Right lobe of liver (tissue), 6 donors: ENCODE results near the gene TMC5. TPM values are rescaled to one million over a fixed set of nuclear protein-coding genes. Genes with fewer than 3 reads are reported as not detected.
A peak's percentile ranks its signal among the peaks of the same experiment; 100 is the strongest.
"Not testable (repeated sequence)": the region's sequence is repeated elsewhere in the genome, so short reads cannot be mapped to it uniquely, and the experiment has no call there.

ENCODE experiments used
- ATAC-seq, 4 donors: fragments of 200-7000 bp; cut with Tn5 transposase; one replicate each; pipeline ENCODE4 v1.9.1; 2020; ENCODE audit warnings: mild to moderate bottlenecking in 4 of 4, moderate library complexity in 4 of 4
- DNase-seq, 3 donors: peaks; one replicate each; pipeline ENCODE4 v3.0.0-alpha.2; 2020
- H3K27ac ChIP-seq, 3 donors: fragments of 200-600 bp; one replicate each; pipeline ENCODE4 v1.8.0; 2022
- H3K27me3 ChIP-seq, 2 donors: fragments of 200-600 bp; one replicate each; pipeline ENCODE4 v1.8.0; 2022
- H3K36me3 ChIP-seq, 4 donors: fragments of 200-600 bp; sonication (generic) in 1 of 4; one replicate each; pipeline versions ENCODE4 v1.5.1 to v1.8.0; 2017 to 2022; ENCODE audit warnings: control low read depth in 1 of 4
- H3K4me1 ChIP-seq, 4 donors: fragments of 200-600 bp; sonication (generic) in 1 of 4; one replicate each; pipeline versions ENCODE4 v1.5.1 to v1.8.0; 2017 to 2022; ENCODE audit warnings: control low read depth in 1 of 4
- H3K4me3 ChIP-seq, 3 donors: fragments of 200-600 bp; one replicate each; pipeline ENCODE4 v1.8.0; 2022
- H3K9me3 ChIP-seq, 4 donors: fragments of 200-600 bp; sonication (generic) in 1 of 4; one replicate each; pipeline versions ENCODE4 v1.5.1 to v1.8.0; 2017 to 2022; ENCODE audit warnings: control low read depth in 1 of 4
- CTCF ChIP-seq, 4 donors: fragments of 200-600 bp in 3 of 4; fragments of 450-650 bp in 1 of 4; IDR thresholded peaks; one replicate each; pipeline versions ENCODE4 v1.5.1 to v1.8.0; 2016 to 2022; ENCODE audit warnings: antibody characterized with exemption in 4 of 4, mild to moderate bottlenecking in 2 of 4
- POLR2A ChIP-seq: fragments of 450-650 bp; IDR thresholded peaks from one replicate; pipeline ENCODE4 v1.6.1; 2017; ENCODE audit warnings: antibody characterized with exemption, mild to moderate bottlenecking
- WGBS: methylation state at CpG from one replicate; pipeline ENCODE4 v1.1.6; 2018; ENCODE audit warnings: low coverage, low lambda C conversion rate; ENCODE audit not compliant: insufficient coverage; ENCODE audit errors: missing lambda C conversion rate; 5-methylcytosine and 5-hydroxymethylcytosine counted together
- intact Hi-C, 2 donors: fragments of 100-400 bp; cut with DNase I; formaldehyde crosslinking; loops; one replicate each; pipeline versions ENCODE4 v1.11.2 to v1.14.1; 2022
- total RNA-seq, 6 experiments: library from RNA; depleted of rRNA in 2 of 6; stranded (reverse); fragments of >200 nt in 2 of 6; fragmentation: NEBNext Ultra II Directional in 3 of 6; extraction: Animal tissue kit (Norgen Biotek cat#: 25700) in 3 of 6; gene quantifications; one replicate each; pipeline versions ENCODE4 v1.1.0 to v1.2.4, GENCODE V29; 2016 to 2023
- donor health status: DM: no; HTN: yes; CAD: no.
- donor health status: DM: no; HTN: no; CAD: no.
- donor health status: DM: no; HTN: no; CAD: no.
- donor health status: DM: no; HTN: yes; CAD: no.
- donor health status: DM: no; HTN: yes; CAD: no.

Gene TMC5
- total RNA-seq, 6 experiments from 2014 or later, result 0.43 to 3.4 (median 0.93) TPM; not detected in 1

DNA sequence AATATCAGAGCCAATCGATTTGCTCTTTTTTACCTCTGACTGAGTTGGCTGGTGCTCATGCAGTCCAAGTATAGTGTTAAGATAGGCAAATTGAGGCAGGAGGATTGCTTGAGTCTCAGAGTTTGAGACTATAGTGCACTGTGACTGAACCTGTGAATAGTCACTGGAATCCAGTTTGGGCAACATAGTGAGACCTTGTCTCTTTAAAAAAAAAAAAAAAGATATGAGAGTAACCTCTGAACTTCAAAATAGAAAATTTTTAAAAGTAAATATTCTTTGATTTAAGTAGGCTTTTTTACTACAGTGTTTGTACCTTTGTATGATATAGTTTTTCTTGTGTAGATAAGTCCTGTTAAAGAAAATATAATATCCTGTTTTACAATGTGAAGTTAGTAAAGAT, 109.5 kb downstream of the TMC5 start:
- 91% methylated on average over 1 of the region's 1 CpG for WGBS
- no peak for TF ChIP-seq CTCF (IDR thresholded peaks at IDR 0.05)
- no peak for TF ChIP-seq POLR2A

DNA sequence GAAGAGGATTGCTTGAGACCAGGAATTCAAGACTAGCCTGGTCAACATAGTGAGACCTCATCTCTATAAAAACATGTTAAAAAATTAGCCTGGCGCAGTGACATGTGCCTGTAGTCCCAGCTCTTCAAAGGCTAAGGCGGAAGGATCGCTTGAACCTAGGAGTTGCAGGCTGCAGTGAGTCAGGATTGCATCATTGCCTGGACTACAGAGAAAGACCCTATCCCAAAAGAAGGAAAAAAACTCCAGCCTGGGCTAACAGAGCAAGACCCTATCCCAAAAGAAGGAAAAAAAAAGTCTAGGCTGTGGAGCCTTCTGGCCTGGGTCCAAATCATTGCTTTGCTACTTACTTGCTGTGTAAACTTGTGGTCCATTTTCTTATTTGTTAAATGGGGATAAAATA, 111.0 kb downstream of the TMC5 start:
- no peak for ATAC-seq
- Histone ChIP-seq H3K4me3 (no peak overlapping the region), H3K27ac (no peak overlapping the region), H3K36me3 (peaks cover 0 to 12% (median 0%) of the 10 kb centered on the region in 4 donors), H3K27me3 (no peaks in the 10 kb centered on the region), H3K4me1 (no peaks in the 10 kb centered on the region), H3K9me3 (no peaks in the 10 kb centered on the region)
- WGBS, result 90% methylated on average over 2 of the region's 3 CpGs
- TF ChIP-seq CTCF (IDR thresholded peaks at IDR 0.05), result no peak
- TF ChIP-seq POLR2A, result no peak
- intact Hi-C loops, result no loop called here
- DNase-seq, result no peak

More for the DNA sequence above, 109.5 kb downstream of the TMC5 start:
- intact Hi-C loops, result no loop called here
- Histone ChIP-seq H3K27me3 (no peaks in the 10 kb centered on the region), H3K4me3 (no peak overlapping the region), H3K9me3 (no peaks in the 10 kb centered on the region), H3K4me1 (no peaks in the 10 kb centered on the region), H3K36me3 (peaks cover 0 to 2% (median 0%) of the 10 kb centered on the region in 4 donors), H3K27ac (no peak overlapping the region)
- DNase-seq (no peak), ATAC-seq (no peak)

GRCh38 chr16:19532601-19533000, 114.9 kb downstream of the TMC5 start:
- WGBS, result 100% methylated on average over 1 of the region's 1 CpG
- ATAC-seq (no peak), DNase-seq (no peak)
- Histone ChIP-seq H3K4me1 (no peaks in the 10 kb centered on the region), H3K9me3 (no peaks in the 10 kb centered on the region), H3K4me3 (no peak overlapping the region), H3K27ac (no peak overlapping the region), H3K27me3 (no peaks in the 10 kb centered on the region), H3K36me3 (peaks cover 0 to 12% (median 0%) of the 10 kb centered on the region in 4 donors)
- intact Hi-C loops, result no loop called here
- no peak for TF ChIP-seq CTCF (IDR thresholded peaks at IDR 0.05)
- TF ChIP-seq POLR2A, result no peak

GRCh38 chr16:19540241-19540970, 122.7 kb downstream of the TMC5 start:
- H3K27ac ChIP-seq, result no peak overlapping the region
- peaks cover 0 to 10% (median 2%) of the 10 kb centered on the region in 4 donors for H3K4me1 ChIP-seq
- TF ChIP-seq POLR2A, result no peak
- no peaks in the 10 kb centered on the region for H3K9me3 ChIP-seq
- H3K36me3 ChIP-seq, result peaks cover 0 to 5% (median 1%) of the 10 kb centered on the region in 4 donors
- no peak for ATAC-seq
- H3K4me3 ChIP-seq, result no peak overlapping the region
- no peak for DNase-seq
- WGBS, result 95% methylated on average over 6 of the region's 6 CpGs
- H3K27me3 ChIP-seq, result no peaks in the 10 kb centered on the region
- intact Hi-C loops, result no loop called here

GRCh38 chr16:19542138-19542821, 124.6 kb downstream of the TMC5 start:
- TF ChIP-seq CTCF (IDR thresholded peaks at IDR 0.05) (no peak), POLR2A (no peak)
- Histone ChIP-seq H3K27ac (peak overlapping the region in 1 of 3 donors; percentile 15), H3K4me3 (no peak overlapping the region), H3K4me1 (peaks cover 0 to 10% (median 2%) of the 10 kb centered on the region in 4 donors), H3K9me3 (no peaks in the 10 kb centered on the region), H3K27me3 (no peaks in the 10 kb centered on the region), H3K36me3 (peaks cover 0 to 13% (median 2%) of the 10 kb centered on the region in 4 donors)
- intact Hi-C loops, result no loop called here
- ATAC-seq (peak; percentile 90 to 96 (median 92)), DNase-seq (peak in 1 of 3 donors; percentile 59)
- 72% methylated on average over 3 of the region's 3 CpGs for WGBS

DNA sequence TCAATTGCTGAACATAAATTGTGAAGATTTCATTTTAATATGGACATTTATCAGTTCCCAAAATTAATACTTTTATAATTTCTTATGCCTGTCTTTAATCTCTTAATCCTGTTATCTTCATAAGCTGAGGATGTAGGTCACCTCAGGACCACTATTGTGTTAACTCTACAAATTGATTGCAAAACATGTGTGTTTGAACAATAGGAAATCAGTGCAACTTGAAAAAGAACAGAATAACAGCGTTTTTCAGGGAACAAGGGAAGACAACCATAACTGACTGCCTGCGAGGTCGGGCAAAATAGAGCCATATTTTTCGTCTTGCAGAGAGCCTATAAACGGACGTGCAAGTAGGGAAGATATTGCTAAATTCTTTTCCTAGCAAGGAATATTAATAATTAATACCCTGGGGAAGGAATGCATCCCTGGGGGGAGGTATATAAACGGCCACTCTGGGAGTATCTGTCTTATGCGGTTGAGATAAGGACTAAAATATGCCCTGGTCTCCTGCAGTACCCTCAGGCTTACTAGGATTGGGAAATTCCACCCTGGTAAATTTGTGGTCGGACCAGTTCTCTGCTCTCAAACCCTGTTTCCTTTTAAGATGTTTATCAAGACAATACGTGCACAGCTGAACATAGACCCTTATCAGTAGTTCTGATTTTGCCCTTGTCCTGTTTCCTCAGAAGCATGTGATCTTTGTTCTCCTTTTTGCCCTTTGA, 125.8 kb downstream of the TMC5 start:
- H3K4me1 ChIP-seq, H3K4me3 ChIP-seq, H3K27ac ChIP-seq, H3K27me3 ChIP-seq, DNase-seq, H3K9me3 ChIP-seq, ATAC-seq, intact Hi-C loops: not testable (repeated sequence)
- peaks cover 0 to 13% (median 2%) of the 10 kb centered on the region in 4 donors for H3K36me3 ChIP-seq
- WGBS, result 72% methylated on average over 10 of the region's 10 CpGs
